B cell (primary cell): ENCODE data around the gene CACNA1G.

Source experiments
- EZH2 ChIP-seq: IDR thresholded peaks from 2 replicates; pipeline ENCODE4 v1.6.1; 2012; ENCODE audit warnings: borderline replicate concordance, low read depth, mild to moderate bottlenecking, moderate library complexity, low read length; ENCODE audit not compliant: insufficient read depth, poor library complexity, severe bottlenecking
- TF ChIP-seq, protein P1 (sequence below): fragments of 200-600 bp; IDR thresholded peaks from one replicate; pipeline ENCODE4 v1.8.0; 2022; ENCODE audit warnings: antibody characterized with exemption, mild to moderate bottlenecking

DNA sequence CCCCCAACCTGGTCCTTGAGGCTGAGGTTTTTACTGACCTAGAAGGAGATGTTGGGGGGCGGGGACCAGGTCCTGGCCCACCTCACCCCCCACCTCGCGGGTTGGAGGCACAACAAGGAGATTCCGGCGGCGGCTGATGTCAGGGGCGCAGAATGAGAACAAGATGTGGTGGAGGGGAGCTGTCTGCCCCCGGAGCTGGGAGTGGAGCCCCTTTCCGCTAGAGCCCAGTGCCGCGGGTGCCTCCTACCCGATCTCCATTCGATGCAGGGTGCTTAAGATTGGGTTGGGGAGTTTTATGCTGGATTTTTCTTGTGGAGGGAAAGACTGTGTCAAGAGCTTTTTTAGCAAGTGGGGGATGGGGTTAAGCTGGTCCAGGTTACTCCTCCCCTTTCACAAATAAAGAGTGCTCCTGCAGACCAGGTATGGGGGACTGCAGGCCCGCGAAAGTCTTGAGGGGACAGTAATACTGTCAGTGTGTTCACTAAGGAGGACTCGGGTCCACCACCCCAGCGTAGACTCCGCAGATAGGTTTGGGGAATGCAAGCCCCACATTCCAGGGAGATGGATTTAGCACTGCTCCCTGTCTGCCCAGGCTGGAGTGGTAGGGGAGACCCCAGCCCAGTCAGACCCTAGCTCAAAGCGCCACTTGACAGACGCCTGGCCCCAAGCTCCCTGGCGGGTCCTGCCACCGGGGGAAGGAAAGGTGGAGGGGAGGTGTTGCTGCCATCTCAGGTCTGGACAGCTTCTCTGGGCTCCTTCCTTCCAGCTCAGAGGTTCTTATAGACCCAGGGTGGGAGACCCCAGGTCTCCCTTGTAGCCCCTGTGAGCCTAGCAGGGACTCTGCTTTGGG lies 2.0 kb downstream of the CACNA1G start:
- TF ChIP-seq, protein P1, sequence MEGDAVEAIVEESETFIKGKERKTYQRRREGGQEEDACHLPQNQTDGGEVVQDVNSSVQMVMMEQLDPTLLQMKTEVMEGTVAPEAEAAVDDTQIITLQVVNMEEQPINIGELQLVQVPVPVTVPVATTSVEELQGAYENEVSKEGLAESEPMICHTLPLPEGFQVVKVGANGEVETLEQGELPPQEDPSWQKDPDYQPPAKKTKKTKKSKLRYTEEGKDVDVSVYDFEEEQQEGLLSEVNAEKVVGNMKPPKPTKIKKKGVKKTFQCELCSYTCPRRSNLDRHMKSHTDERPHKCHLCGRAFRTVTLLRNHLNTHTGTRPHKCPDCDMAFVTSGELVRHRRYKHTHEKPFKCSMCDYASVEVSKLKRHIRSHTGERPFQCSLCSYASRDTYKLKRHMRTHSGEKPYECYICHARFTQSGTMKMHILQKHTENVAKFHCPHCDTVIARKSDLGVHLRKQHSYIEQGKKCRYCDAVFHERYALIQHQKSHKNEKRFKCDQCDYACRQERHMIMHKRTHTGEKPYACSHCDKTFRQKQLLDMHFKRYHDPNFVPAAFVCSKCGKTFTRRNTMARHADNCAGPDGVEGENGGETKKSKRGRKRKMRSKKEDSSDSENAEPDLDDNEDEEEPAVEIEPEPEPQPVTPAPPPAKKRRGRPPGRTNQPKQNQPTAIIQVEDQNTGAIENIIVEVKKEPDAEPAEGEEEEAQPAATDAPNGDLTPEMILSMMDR: no peak
- peak; percentile 94 for TF ChIP-seq EZH2
